Measurements from ENCODE around the gene FOXC1.

GRCh38 chr6:1612974-1613306 lies 3.2 kb downstream of the FOXC1 start:
- no peak for TF ChIP-seq CTCF (IDR thresholded peaks at IDR 0.05)
- no peak for TF ChIP-seq EZH2phosphoT487 (IDR thresholded peaks at IDR 0.05)

Data from neural progenitor cell (in vitro differentiated cells).